ENCODE results near the gene C15orf62. TPM values are rescaled to one million over a fixed set of nuclear protein-coding genes. Genes with fewer than 3 reads are reported as not detected.

Gene C15orf62, protein sequence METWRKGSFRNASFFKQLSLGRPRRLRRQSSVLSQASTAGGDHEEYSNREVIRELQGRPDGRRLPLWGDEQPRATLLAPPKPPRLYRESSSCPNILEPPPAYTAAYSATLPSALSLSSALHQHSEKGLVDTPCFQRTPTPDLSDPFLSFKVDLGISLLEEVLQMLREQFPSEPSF
- total RNA-seq: 0.96 TPM
- long read RNA-seq: 0 reads

DNA sequence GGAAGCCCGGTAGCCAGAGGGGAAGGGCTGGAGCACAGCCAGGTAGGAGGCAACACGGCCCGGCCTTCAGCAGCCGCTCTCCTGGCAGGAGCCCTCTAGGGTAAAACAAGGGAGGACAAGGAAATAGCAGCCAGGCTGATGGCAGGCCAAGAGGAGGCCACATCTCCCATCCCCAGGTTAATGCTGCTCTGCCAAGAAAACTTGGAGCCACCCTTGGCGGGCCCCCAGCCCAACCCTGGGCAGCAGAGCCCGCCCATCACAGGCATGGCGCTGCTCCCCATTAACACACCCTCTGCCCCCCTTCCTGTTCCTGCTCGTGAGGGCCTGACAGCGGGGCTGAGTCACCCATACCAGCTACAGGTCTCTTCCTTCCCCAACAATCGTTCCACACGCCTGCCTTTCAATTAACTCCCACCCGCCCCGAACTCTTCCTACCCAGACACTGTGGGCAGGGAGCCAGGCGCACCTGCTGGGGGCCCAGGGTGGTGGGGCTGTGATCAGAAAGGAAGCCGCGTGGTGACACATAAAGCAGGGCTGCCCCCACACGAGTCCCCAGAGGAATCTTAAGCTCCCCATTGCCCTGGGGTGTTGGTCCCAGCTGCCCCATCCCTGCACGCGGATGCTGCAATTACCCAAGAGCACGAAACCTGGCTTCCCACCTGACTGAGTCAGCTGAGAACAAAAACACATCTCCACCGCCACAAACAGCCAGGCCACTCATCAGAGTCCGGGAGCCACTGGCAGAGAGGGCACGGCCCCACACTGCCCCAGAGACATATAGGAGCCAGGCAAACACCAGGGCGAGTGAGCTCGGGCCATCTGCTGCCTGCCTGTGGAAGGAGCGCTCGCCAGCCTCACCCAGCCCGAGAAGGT lies at the start of gene C15orf62:
Gene C15orf62 (plus strand): TSS at position 707 of the 873 bp plus-strand sequence. CDS start 516 bp downstream, outside the sequence.
- H3K27ac ChIP-seq: peak within 1 kb of the TSS; percentile 44
- TF ChIP-seq CTCF (IDR thresholded peaks at IDR 0.05): no peak
- DNase-seq: peak; percentile 76
- intact Hi-C loops (cut with DNase I): no loop called here
- H3K27me3 ChIP-seq: no peaks in the 10 kb centered on the region
- H3K4me3 ChIP-seq: no peak within 1 kb of the TSS
- H3K9me3 ChIP-seq: no peaks in the 10 kb centered on the region
- ATAC-seq: peak; percentile 65
- peaks cover 34% of the 10 kb centered on the region for H3K36me3 ChIP-seq
- peaks cover 36% of the 10 kb centered on the region for H3K4me1 ChIP-seq

DNA sequence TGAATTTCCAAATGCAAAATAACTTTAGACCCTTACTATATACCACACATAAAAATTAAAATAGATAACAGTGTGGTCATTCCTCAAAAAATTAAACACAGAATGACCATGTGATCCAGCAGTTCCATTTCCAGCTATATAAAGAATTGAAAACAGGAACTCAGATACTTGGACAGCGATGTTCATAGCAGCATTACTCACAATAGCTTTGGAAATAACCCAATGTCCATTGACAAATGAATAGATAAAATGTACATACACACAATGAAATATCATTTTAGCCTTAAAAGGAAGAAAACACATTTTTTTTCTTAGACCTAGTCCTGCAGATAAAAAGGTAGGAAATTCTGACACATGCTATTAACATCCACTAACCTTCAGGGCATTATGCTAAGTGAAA lies 48.1 kb upstream of the C15orf62 start:
- Histone ChIP-seq H3K27me3 (no peaks in the 10 kb centered on the region), H3K4me3 (no peak overlapping the region), H3K4me1 (no peaks in the 10 kb centered on the region), H3K27ac (no peak overlapping the region), H3K9me3 (no peaks in the 10 kb centered on the region), H3K36me3 (no peaks in the 10 kb centered on the region)
- TF ChIP-seq CTCF (IDR thresholded peaks at IDR 0.05): no peak
- DNase-seq (no peak), ATAC-seq (no peak)
- intact Hi-C loops (cut with DNase I): no loop called here

DNA sequence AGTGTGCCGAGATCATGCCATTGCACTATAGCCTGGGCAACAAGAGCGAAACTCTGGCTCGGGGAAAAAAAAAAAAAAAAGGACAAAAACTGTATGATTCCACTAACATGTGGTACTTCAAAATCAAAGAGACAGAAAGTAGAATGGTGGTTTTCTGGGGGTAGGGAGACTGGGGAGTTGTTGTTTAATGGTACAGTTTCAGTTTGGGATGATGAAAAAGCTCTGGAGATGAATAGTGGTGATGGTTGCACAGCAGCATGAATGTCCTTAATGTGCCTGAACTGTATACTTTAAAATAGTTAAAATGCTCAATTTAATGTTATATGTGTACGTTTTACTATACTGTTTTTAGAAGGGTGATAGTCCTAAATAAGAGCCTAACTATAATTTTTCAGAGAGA lies 47.4 kb upstream of the C15orf62 start:
- no peak for TF ChIP-seq CTCF (IDR thresholded peaks at IDR 0.05)
- H3K9me3 ChIP-seq: no peaks in the 10 kb centered on the region

GRCh38 chr15:40722934-40723333 lies 46.8 kb upstream of the C15orf62 start:
- no peak for DNase-seq
- H3K9me3 ChIP-seq: no peaks in the 10 kb centered on the region
- no peak for ATAC-seq
- no peak for TF ChIP-seq CTCF (IDR thresholded peaks at IDR 0.05)
- H3K4me1 ChIP-seq: no peaks in the 10 kb centered on the region
- no peak overlapping the region for H3K27ac ChIP-seq
- no peaks in the 10 kb centered on the region for H3K36me3 ChIP-seq
- intact Hi-C loops (cut with DNase I): no loop called here
- H3K4me3 ChIP-seq: no peak overlapping the region
- H3K27me3 ChIP-seq: no peaks in the 10 kb centered on the region

More for the DNA sequence above, 47.4 kb upstream of the C15orf62 start:
- no peak overlapping the region for H3K27ac ChIP-seq
- no peaks in the 10 kb centered on the region for H3K4me1 ChIP-seq
- no peak overlapping the region for H3K4me3 ChIP-seq
- no peaks in the 10 kb centered on the region for H3K36me3 ChIP-seq
- intact Hi-C loops (cut with DNase I): no loop called here
- DNase-seq (no peak), ATAC-seq (no peak)
- H3K27me3 ChIP-seq: no peaks in the 10 kb centered on the region

DNA sequence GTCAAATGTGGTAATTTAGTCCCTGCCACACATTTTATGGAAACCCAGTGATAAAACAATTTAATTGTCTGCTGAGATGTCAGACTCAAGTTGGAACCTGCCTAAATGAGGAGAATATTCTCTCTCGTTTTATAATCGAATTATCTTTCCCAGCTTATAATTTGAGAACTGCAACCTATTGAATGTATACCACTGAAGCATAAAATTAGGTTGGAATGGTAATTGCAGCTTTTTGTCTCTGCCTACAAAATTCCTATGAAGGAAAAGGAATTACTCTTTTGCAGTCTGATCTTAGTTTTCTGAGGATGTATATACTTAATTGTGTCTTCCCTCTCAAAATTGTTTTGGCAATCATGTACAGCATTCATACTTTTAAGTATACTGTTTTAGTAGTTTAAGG lies 45.9 kb upstream of the C15orf62 start:
- DNase-seq (no peak), ATAC-seq (no peak)
- TF ChIP-seq CTCF (IDR thresholded peaks at IDR 0.05): no peak
- intact Hi-C loops (cut with DNase I): no loop called here
- no peaks in the 10 kb centered on the region for H3K27me3 ChIP-seq
- H3K9me3 ChIP-seq: no peaks in the 10 kb centered on the region
- no peak overlapping the region for H3K4me3 ChIP-seq
- no peaks in the 10 kb centered on the region for H3K36me3 ChIP-seq
- no peak overlapping the region for H3K27ac ChIP-seq
- no peaks in the 10 kb centered on the region for H3K4me1 ChIP-seq

All from upper lobe of right lung (tissue), 1 donor.